ENCODE results near the gene LRRC8B.

DNA sequence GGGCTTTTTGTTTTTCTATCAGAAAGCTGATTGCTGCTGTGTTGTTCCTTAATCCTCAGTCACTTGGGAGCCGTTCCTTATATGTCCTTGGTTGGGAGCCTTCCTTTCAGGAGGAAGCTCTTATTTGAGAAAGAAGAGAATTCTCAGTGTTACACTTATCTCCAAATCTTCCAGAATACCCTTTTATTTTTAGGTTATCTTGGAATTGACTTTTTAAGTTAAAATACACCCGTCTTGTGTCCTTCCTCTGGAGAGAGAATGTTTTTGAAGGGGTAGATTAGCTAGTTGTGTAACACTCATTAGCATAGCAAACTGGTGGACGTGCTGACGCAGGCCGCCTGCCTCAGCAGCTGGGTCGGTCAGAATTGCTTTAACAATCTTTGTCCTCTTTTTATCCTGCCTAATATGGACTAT, 42.1 kb downstream of the LRRC8B start:
- TF ChIP-seq POLR2A (IDR thresholded peaks at IDR 0.05; ENCODE audit: insufficient read depth in 1 of 2, low read depth in 2 of 2, low read length in 2 of 2) (no peak), PATZ1 (CRISPR knock-in tag; IDR thresholded peaks at IDR 0.05) (no peak), RERE (CRISPR knock-in tag; IDR thresholded peaks at IDR 0.05; ENCODE audit: low read depth) (no peak), ZBTB46 (CRISPR knock-in tag; IDR thresholded peaks at IDR 0.05; ENCODE audit: borderline replicate concordance) (no peak), NCOA5 (CRISPR knock-in tag; IDR thresholded peaks at IDR 0.05) (no peak), ZBTB26 (CRISPR knock-in tag; IDR thresholded peaks at IDR 0.05; ENCODE audit: borderline replicate concordance) (no peak), SNRNP70 (IDR thresholded peaks at IDR 0.05; ENCODE audit: low read depth, low read length) (no peak)
